ENCODE measurements around the gene CFAP126. TPM values are rescaled to one million over a fixed set of nuclear protein-coding genes. Genes with fewer than 3 reads are reported as not detected.
"Not testable (repeated sequence)": the region's sequence is repeated elsewhere in the genome, so short reads cannot be mapped to it uniquely, and the experiment has no call there.

CFAP126 gene
- total and polyA plus RNA-seq, 9 donors = 0.11 to 15.2 (median 1.7) TPM; not detected in 4

DNA sequence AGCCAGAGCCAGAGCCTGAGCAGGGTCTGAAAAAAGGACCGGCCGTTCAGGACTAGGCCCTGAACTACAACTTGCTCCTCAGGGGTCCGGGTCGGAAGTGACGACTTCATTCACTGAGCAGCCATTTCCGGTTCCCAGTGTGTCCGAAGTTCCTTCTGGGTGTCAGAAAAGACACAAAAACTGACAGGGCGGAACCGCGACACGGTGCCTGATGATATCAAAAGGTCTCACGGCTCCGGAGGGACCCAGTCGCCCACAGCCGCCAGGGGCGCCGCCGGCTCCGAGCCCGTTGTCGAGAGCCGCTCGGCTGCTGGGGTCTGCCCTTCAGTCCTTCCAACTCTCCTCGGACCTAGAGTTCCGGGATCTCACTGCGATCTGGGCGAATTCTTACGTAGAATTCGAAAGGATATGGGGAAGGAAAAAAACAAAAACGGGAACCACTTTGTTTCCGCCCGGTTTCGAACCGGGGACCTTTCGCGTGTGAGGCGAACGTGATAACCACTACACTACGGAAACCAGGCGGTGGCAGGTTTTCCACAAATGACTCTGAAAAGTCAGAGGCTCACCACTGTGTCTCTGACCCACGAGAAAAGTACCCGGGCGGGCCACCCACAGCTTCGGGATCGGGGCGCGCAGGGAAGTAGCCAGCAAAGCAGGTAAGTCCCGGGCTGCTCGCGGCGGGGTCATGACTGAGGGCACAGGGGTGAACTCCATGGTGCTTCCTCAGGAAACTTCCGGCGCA lies 31.8 kb upstream of the CFAP126 start:
- Histone ChIP-seq H3K9me3 (no peaks in the 10 kb centered on the region), H3K36me3 (no peaks in the 10 kb centered on the region), H3K27ac (peak overlapping the region; percentile 100), H3K4me1 (ENCODE audit: insufficient read depth) (peaks cover 4% of the 10 kb centered on the region), H3K27me3 (no peaks in the 10 kb centered on the region), H3K4me3 (peak overlapping the region; percentile 92)
- DNase-seq = peak; percentile 86 to 95 (median 93)
- intact Hi-C loops (cut with DNase I) = loop anchor here in 1 of 4 donors (10.0 kb wide), 3 partner anchors 135 to 1475 kb away; partner anchors contain the start of gene TAGLN2
- WGBS, 3 donors = 1% methylated on average over 44 to 53 of the region's 53 CpGs
- TF ChIP-seq, protein P1, sequence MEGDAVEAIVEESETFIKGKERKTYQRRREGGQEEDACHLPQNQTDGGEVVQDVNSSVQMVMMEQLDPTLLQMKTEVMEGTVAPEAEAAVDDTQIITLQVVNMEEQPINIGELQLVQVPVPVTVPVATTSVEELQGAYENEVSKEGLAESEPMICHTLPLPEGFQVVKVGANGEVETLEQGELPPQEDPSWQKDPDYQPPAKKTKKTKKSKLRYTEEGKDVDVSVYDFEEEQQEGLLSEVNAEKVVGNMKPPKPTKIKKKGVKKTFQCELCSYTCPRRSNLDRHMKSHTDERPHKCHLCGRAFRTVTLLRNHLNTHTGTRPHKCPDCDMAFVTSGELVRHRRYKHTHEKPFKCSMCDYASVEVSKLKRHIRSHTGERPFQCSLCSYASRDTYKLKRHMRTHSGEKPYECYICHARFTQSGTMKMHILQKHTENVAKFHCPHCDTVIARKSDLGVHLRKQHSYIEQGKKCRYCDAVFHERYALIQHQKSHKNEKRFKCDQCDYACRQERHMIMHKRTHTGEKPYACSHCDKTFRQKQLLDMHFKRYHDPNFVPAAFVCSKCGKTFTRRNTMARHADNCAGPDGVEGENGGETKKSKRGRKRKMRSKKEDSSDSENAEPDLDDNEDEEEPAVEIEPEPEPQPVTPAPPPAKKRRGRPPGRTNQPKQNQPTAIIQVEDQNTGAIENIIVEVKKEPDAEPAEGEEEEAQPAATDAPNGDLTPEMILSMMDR (IDR thresholded peaks at IDR 0.05) = peak in 2 of 3 donors; percentile 41 to 48
- TF ChIP-seq POLR2A (IDR thresholded peaks at IDR 0.05) = peak; percentile 69
- peak; percentile 69 for TF ChIP-seq EP300 (IDR thresholded peaks at IDR 0.05)

DNA sequence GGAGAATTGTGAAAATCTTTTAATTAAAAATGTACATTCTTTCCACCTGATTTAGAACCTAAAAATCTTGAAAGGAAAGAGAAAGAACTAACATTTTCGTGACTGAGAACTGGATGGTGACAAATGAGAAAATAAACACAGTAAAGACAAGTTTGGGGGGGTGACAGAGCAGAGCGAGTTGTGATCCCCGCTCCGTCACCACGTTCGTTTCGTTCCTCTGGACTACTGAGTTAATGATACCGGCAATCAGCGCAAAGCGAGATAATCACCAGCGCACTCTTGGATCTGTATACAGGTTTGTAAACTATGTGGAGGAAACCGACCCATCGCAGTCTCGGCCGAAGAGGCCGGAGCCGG lies 31.2 kb upstream of the CFAP126 start:
- intact Hi-C loops (cut with DNase I) = loop anchor here in 1 of 4 donors (10.0 kb wide), 3 partner anchors 136 to 1474 kb away; partner anchors contain the start of gene TAGLN2
- Histone ChIP-seq H3K4me3 (peak overlapping the region; percentile 92), H3K9me3 (no peaks in the 10 kb centered on the region), H3K27ac (peak overlapping the region; percentile 100), H3K36me3 (no peaks in the 10 kb centered on the region), H3K27me3 (no peaks in the 10 kb centered on the region), H3K4me1 (ENCODE audit: insufficient read depth) (peaks cover 2% of the 10 kb centered on the region)
- TF ChIP-seq EP300 (IDR thresholded peaks at IDR 0.05) (no peak), POLR2A (IDR thresholded peaks at IDR 0.05) (no peak)
- TF ChIP-seq, protein P1 (IDR thresholded peaks at IDR 0.05) = no peak
- WGBS, 3 donors = 2 to 6% (median 5%) methylated on average over 17 of the region's 17 CpGs
- DNase-seq = no peak

DNA sequence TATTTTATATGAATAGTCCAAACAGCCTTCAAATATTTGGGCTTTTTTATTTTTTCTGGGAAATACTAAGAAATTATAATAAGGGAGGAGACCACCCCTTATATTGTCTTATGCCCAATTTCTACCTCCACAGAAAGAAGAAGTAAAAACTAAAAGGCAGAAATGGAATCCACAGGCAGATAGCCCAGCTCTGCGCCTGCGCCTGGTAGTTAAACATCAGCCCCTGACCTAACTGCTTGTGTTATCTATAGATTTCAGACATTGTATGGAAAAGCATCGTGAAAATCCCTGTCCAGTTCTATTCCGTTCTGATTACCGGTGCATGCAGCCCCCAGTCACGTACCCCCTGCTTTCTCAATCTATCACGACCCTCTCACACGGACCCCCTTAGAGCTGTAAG lies 29.4 kb upstream of the CFAP126 start:
- not testable (repeated sequence) for H3K36me3 ChIP-seq; H3K9me3 ChIP-seq; DNase-seq; H3K4me3 ChIP-seq; H3K27me3 ChIP-seq; H3K4me1 ChIP-seq (ENCODE audit: insufficient read depth); H3K27ac ChIP-seq
- intact Hi-C loops (cut with DNase I) = loop anchor here in 1 of 4 donors (10.0 kb wide), 3 partner anchors 138 to 1472 kb away; partner anchors contain the start of gene TAGLN2
- WGBS, 3 donors = 94 to 96% (median 94%) methylated on average over 8 of the region's 8 CpGs

DNA sequence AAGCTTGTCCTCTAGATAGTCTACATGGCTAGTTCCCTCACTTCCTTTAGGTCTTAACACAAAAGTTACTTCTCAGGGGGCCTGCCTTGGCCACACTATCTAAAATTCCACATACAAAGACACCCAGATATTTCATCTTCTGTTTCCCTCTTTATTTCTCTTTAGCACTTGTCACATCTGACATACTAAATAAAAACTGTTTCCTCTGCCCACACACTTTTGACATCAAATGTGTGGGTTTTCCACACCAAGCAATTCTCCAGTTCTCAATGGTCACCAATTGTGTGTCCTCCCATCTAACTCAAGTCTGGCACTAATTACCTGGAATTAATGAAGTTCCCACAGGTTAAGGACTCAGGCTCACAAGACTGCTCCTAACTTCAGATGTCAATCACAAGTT lies 25.5 kb upstream of the CFAP126 start:
- no peak for DNase-seq
- no peak overlapping the region for H3K4me3 ChIP-seq
- no peaks in the 10 kb centered on the region for H3K36me3 ChIP-seq
- H3K9me3 ChIP-seq = no peaks in the 10 kb centered on the region
- no peaks in the 10 kb centered on the region for H3K4me1 ChIP-seq (ENCODE audit: insufficient read depth)
- TF ChIP-seq EP300 (IDR thresholded peaks at IDR 0.05) (no peak), POLR2A (IDR thresholded peaks at IDR 0.05) (no peak)
- TF ChIP-seq, protein P1 (IDR thresholded peaks at IDR 0.05) = no peak
- intact Hi-C loops (cut with DNase I) = loop anchor here in 1 of 4 donors (10.0 kb wide), 3 partner anchors 142 to 1468 kb away; partner anchors contain the start of gene TAGLN2
- no peak overlapping the region for H3K27ac ChIP-seq
- no peaks in the 10 kb centered on the region for H3K27me3 ChIP-seq

DNA sequence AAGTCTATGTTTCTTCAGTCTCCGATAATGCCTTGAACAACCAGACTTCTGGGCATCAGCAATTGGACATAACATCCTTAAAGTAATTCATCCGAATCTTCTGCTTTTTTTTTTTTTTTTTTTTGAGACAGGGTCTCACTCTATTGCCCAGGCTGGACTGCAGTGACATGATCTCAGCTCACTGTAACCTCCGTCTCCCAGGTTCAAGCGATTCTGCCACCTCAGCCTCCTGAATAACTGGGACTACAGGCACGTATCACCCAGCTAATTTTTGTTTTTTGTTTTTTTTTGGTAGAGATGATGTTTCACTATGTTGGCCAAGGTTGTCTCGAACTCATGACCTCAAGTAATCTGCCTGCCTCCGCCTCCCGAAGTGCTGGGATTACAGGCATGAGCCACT lies 23.9 kb upstream of the CFAP126 start:
- TF ChIP-seq POLR2A (IDR thresholded peaks at IDR 0.05) (no peak), EP300 (IDR thresholded peaks at IDR 0.05) (no peak)
- TF ChIP-seq, protein P1 (IDR thresholded peaks at IDR 0.05) = no peak
- H3K4me3 ChIP-seq = no peak overlapping the region
- H3K4me1 ChIP-seq (ENCODE audit: insufficient read depth) = no peaks in the 10 kb centered on the region
- no peak overlapping the region for H3K27ac ChIP-seq
- no peaks in the 10 kb centered on the region for H3K9me3 ChIP-seq
- 89 to 92% (median 90%) methylated on average over 8 of the region's 8 CpGs for WGBS, 3 donors
- no peaks in the 10 kb centered on the region for H3K27me3 ChIP-seq
- intact Hi-C loops (cut with DNase I) = loop anchor here in 1 of 4 donors (10.0 kb wide), 3 partner anchors 143 to 1467 kb away; partner anchors contain the start of gene TAGLN2
- DNase-seq = no peak
- no peaks in the 10 kb centered on the region for H3K36me3 ChIP-seq

DNA sequence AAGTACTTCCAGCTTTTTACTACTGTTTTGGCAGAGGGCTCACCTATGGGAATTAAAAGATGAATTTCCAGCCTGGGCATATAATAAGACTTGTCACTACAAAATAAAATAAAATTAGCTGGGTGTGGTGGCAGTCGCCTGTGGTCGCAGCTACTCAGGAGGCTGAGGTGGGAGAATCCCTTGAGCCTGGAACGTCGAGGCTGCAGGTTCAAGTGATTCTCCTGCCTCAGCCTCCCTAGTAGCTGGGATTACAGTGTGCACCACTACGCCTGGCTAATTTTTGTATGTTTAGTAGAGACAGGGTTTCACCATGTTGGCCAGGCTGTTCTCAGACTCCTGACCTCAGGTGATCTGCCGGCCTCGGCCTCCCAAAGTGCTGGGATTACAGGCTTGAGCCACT lies 23.5 kb upstream of the CFAP126 start:
- DNase-seq = not testable (repeated sequence)

More for the DNA sequence above, 23.5 kb upstream of the CFAP126 start:
- H3K36me3 ChIP-seq; H3K4me1 ChIP-seq (ENCODE audit: insufficient read depth); H3K27ac ChIP-seq; H3K27me3 ChIP-seq; H3K9me3 ChIP-seq; H3K4me3 ChIP-seq: not testable (repeated sequence)
- WGBS, 3 donors = 88 to 91% (median 89%) methylated on average over 7 of the region's 7 CpGs
- intact Hi-C loops (cut with DNase I) = loop anchor here in 1 of 4 donors (10.0 kb wide), 3 partner anchors 144 to 1466 kb away; partner anchors contain the start of gene TAGLN2

Data from ovary (tissue), 9 donors.